Myocyte (in vitro differentiated cells): ENCODE data around the gene CHST8. TPM values are rescaled to one million over a fixed set of nuclear protein-coding genes. Genes with fewer than 3 reads are reported as not detected.
A peak's percentile ranks its signal among the peaks of the same experiment; 100 is the strongest.

ENCODE experiments used
- DNase-seq: peaks from one replicate; pipeline ENCODE4 v3.0.0-alpha.2; 2012; ENCODE audit warnings: low read depth
- total RNA-seq: library from RNA; depleted of rRNA; stranded (reverse); fragments of >200 nt; gene quantifications from 2 replicates; pipeline ENCODE4 v1.2.3, GENCODE V29; 2014

Gene CHST8
- total RNA-seq, 1 donor from 2014 or later = not detected

DNA sequence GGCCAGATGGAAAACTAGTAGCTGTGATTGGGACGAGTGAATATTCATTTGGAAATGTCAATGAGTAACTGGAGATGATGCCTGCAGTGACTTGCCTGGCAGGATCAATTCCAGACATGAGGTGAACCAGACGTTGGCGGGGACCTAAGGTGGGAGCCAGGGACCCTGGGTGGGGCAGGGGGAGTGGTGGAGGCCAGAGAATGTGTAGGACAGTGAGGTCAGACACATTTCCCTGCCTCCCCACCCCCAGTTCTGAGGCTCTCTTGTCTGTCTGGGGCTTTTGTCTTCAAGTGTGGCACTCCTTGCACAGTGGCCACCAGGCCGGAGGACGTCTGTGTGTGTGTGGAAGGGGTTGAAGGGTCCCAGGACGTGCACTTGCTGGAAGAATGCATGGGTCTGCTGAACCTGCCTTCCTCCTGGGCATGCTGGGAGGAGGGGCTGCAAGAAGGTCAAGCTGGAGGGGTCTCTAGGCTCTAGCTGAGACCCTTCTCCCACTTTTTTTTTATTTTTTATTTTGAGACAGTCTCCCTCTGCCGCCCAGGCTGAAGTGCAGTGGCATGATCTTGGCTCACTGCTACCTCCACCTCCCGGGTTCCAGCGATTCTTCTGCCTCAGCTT is 51.6 kb downstream of the CHST8 start:
- no peak for DNase-seq

DNA sequence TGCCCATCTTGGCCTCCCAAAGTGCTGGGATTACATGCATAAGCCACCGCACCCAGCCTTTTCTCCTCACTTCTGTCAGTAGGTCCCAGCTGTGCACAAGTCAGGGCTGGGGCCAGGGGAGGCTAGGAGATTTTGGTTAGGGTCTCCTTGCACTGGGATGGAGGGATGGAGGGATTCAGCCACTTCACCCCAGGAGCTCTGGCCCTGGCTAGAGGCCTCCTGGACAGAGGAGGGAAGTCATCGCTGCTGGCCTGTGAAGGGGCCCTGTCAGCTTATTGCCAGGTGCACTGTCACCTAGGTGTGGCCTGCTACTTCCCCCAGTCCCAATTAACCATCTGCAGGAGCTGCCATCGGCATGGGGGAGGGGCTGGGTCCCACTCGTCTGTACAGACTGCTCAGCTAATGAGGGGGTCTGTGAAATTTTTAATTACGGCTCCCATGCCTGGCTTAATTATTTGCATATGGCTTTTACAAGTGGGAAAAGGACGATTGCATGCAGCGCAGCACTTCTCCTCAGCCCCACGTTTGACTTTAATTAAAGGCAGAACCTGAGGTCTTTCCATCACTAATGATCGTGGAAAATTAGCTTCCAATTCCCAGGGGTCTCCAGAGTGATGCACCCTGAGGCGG is 52.4 kb downstream of the CHST8 start:
- DNase-seq = no peak

DNA sequence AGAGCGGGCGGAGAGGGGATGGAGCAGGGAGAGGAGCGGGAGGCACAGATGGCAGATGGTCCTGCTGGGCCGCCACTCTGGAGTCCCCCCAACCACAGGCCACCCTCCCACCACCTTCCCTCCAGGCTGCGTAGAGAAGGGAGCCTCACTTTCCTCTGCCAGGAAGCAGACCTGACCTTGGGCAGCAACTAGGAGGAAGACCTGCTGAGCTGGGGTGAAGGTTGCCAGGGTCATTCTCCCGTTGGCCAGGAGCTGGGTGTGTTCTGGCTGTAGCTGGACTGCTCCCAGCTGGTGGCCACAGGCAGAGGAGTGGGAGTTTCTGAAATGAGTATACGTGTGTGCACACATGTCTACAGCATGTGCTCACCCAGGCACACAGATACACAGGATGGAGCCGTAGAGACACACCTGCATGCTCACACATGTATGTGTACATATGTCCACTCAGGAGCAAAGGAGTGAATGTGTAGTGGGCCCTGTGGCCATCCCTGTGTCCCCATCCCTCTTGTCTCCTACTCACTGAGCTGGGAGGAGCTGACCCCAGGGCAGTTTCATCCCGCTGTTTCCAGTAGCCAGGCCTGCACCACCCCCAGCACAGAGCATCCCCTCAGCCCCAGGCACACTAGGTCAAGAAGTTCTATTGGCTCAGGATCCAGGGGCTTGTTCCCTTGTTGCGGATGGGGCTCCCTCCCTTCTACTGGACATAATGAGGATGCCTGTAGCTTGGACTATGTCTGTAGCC is 53.0 kb downstream of the CHST8 start:
- no peak for DNase-seq

DNA sequence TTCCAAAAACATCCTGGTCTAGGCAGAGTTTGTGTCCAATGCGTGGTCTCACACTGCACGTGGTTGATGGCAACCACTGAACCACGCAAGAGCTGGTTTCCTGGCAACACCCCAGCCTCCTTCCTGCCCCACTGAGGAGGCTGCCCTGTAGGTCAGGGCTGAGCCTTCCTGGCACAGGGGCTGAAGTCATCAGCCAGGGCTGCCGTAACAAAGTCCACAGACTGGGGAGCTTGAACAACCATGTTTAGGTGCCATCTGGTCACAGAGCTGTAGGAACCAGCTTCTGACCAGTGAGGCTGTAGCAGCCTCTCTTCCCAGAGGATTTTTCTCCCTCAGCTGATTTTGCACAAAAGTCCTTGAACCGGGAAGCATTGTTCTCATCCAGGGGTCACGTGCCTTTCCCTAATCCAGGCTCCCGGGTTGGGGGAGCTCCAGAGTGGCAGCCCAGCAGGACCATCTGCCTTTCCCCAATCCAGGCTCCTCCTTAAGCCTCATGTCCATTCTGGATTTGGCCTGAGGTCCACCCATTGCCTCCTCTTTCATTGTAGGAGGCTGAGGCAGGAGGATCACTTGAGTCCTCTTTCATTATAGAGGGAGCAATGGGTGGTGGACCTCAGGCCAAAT is 53.9 kb downstream of the CHST8 start:
- no peak for DNase-seq

- no peak for DNase-seq
Measured at GRCh38 chr19:33676999-33677665, 55.4 kb downstream of the CHST8 start.

- no peak for DNase-seq
Measured at GRCh38 chr19:33677745-33678426, 56.1 kb downstream of the CHST8 start.

DNA sequence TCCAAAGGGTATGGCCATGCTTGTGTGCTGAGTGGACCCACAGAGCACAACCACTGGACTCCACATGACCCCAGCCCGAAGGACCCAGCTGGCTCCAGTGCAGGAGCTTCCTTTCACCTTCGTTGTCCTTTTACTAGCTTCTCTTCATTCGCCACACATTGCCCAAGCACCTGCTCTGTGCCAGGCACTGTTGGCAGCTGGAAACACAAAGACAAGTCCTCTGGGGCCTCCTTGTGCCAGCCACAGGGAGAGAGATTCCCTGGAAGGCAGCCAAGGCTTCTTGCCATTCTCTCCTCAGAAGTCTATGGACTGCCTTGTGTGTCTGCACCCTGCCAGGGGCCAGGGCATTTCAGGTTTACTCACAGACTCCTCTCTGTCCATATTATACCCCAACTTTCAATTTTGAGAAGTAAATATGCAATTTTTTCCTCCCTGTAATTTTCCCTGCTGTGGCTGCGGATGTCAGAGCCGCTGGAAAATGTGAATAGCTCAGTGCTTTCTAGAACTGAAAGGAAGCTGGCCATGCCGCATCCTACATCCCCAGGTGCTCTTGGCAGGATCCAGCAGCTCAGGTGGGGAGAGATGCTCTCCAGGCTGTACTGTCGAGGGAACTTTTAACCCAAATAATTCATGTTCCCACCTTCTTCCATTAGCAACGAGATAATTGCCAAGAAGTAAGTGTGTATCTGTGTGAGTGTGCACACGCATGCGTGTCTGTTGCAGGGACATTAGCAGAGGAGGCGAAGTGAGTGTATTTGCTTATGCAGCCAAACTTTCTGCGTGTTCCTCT is 57.2 kb downstream of the CHST8 start:
- DNase-seq = no peak

- no peak for DNase-seq
Measured at GRCh38 chr19:33679696-33680095, 57.9 kb downstream of the CHST8 start.

DNA sequence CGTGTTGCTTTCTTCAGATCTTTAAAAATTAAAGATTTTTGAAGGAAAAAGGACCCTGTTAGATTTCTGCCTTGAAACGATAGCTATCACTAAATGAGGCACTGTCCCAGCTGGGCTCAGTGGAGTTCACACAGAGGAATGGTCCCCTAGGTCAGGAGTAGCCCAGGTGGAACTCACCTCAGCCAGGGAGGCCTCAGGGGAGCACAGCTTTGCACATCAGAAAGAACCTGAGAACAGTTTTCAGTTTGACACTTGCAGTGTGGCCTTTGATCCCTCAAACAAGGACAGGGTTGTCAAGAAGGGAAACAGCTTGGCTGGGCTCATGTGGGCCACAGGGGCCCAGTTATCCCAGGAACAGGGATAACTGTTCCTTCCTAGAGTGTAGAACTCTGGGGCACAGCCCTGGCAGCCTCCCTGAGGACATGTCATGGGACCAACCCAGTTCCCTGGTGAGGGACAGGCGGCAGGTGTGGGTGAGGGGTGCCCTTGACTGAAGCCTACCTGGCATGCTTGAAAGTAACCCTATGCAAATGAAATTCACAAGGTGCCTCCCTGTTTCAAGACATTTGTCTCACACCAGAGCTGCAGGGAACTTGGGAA is 59.4 kb downstream of the CHST8 start:
- no peak for DNase-seq

DNA sequence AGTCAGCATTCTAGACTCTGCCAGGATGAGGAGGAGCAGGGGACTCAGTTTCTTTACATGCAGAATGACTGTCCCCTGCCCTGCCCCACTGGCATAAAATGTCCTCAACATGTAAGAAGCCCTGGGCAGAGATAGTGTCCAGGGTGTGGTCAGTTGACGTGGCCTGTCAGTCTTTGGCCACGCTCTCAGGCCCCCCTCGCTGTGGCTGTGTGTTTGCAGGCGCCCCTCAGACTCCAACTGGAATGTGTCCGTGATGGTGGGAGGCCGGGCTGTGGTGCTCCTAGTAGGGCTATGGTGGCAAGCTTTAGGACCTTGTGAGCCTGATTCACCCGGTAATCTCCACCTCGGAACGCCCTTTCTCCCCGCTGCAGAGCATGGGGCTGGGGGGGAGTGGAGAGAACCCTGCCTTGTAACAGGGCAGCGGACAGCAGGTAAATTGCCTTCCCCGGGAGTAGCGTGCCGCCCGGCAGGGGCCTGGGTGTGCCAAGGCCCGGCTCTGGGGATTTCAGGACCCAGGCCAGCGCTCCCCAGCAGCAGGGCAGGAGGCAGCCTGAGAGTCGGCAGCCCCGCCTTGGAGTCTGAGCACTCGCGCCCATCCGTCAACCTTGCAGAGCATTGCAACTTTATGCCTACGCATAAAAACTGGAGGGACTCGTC is 62.3 kb downstream of the CHST8 start:
- peak; percentile 36 for DNase-seq

DNA sequence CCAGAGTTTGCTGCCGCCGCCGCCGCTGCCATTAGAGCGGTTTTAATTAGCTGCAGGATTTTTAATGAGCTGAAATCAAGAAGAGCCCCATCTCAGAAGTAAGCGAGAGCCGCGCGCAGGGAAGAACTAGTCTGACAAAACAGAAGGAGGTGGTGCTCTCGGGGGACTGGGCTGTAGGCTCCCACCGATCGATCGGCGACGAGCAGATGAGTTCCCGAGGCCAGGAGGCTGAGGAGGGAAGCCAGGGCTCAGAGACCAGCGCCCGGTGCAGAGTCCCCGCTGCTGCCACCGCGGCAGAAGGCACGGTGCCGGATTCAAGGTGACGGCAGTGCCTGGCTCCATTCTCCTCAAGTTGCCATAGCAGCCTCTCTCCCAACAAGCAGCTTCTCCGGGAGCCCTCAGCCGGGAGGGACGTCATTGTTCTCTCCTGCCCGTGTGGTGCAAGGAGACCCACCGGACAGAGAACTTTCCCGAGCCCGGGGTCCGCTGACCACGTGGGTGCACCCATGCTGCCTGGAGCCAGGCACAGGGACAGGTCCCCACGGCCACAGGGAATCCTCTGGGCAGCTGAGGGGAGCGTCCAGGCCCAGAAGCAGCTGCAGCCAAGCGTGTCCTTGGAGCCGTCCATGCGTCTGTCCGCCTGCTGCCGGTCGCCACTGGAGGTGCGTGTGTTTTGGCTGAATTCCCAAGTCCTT is 62.9 kb downstream of the CHST8 start:
- no peak for DNase-seq

- no peak for DNase-seq
Measured at GRCh38 chr19:33685541-33685940, 63.8 kb downstream of the CHST8 start.

DNA sequence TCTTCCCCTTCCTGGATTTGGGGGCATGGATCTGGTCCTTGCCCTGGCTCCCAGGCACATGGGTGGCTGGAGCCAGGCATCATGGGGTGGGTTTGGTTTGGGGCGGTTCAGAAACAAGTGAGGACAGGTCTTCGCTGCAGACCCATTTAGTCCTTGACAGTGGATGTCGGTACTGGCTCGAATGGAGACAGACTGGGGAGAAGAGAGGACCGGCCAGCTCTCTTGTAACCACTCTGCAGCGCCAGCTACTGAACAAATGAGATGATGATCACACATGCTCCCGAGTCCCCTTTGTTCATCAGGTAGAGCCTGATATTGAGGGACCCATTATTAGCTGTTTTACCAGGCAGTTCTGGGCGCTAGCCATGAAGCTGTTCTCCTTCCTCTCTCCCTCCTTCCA is 64.5 kb downstream of the CHST8 start:
- DNase-seq = no peak

DNA sequence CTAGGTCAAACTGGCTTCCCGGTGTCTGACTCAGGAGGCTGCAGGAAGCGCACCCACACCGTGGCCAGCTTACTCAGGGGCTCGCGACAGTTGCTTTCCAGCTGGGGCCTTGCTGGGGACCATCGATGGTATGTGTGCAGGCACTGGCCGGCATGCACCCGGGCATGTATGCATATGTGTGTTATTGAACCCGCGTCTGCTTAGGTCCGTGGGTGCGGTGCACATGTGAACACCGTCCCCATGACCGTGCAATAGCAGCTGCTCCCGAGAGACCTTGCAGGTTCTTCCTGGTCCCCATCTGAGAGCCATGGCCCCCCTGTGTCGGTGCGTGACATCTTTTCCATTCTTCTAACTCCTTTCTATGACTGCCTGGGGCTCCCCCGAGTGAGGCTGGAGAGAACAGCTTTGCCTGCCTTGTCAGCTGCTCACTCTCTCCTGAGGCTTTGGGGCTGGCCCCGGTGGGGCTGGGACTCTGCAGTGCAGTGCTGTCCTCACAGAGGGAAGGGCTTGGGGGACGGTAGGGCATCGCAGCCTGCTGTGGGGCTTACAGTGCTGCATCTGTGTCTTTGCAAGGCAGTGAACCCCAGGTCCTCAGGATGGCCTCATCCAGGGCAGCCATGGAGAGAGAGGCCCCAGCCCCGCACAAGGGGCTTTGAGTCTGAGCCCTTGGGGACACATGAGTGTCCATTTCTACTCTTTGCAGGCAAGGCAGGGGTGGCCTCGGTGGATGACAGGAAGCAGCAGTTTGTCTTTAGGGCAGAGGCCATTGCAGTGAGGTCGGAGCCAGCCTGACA is 65.1 kb downstream of the CHST8 start:
- no peak for DNase-seq

GRCh38 chr19:33687481-33688170 is 65.9 kb downstream of the CHST8 start:
- DNase-seq = no peak

- DNase-seq = no peak
Measured at GRCh38 chr19:33688171-33688992, 66.6 kb downstream of the CHST8 start.
